Measurements from ENCODE around the gene IL10RA.

Gene IL10RA

DNA sequence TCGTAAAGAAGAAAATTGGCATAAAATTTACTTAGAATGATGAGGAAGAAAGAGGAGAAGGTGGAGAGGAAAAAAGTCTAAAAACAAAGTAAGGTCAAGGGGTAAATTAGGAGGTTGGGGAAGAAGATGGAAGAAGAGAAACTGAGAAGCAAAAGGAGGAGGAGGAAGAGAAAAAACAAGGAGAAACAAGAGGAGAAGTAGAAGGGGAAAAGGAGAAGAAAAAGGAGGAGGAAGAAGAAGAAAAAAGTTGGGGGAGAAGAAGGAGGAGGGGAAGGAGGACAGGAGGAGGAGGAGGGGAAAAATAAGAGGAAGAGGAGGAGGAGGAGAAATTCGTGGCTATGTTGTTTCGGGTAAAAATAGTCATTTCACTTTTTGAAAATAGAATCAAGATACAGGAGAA, 42.4 kb downstream of the IL10RA start:
- in situ Hi-C loops (cut with HindIII; ENCODE audit: low pct_unique_long_range_greater_than_20kb, low sequenced_read_pairs) = no loop called here
- no peak for DNase-seq (ENCODE audit: low read depth in 1 of 2, low spot score in 1 of 2)
- TF ChIP-seq JUND (IDR thresholded peaks at IDR 0.05; ENCODE audit: low read depth) = no peak

DNA sequence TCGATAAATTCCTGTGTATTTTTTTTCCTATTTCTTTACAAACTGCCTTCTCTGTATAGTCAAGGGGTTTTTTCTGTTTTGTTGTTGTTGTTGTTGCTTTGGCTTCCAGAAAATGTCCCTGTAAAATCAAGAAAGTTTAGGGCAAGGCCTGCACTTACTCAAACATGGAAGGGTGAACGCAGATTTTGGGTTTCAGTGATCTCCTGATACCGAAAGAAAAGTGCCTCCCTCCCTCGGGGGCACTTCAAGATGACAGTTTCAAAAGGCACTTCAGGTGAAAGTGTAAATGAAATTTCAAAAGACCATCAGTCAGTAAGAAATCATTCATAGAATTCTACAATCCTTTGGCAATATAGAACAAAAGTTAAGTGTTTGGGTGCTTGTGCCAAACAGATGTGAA, 47.2 kb downstream of the IL10RA start:
- TF ChIP-seq JUND (IDR thresholded peaks at IDR 0.05; ENCODE audit: low read depth) = no peak
- DNase-seq (ENCODE audit: low read depth in 1 of 2, low spot score in 1 of 2) = no peak
- in situ Hi-C loops (cut with HindIII; ENCODE audit: low pct_unique_long_range_greater_than_20kb, low sequenced_read_pairs) = no loop called here

DNA sequence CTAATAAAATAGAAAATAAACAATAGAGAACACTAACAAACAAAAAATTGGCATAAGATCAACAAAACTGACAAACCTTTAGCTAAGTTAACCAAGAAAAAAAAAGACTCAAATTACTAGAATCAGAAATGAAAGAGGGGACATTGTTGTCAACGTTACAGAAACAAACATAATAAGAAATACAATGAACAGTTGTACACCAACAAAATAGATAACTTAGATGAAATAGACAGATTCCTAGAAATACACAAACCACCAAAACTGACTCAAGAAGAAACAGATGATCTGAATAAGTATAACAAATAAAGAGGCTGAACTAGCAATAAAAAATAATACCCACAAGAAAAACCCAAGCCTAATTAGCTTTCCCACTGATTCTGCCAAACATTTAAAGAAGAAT, 55.9 kb downstream of the IL10RA start:
- DNase-seq (ENCODE audit: low read depth in 1 of 2, low spot score in 1 of 2) = no peak
- in situ Hi-C loops (cut with HindIII; ENCODE audit: low pct_unique_long_range_greater_than_20kb, low sequenced_read_pairs) = no loop called here
- TF ChIP-seq JUND (IDR thresholded peaks at IDR 0.05; ENCODE audit: low read depth) = no peak

DNA sequence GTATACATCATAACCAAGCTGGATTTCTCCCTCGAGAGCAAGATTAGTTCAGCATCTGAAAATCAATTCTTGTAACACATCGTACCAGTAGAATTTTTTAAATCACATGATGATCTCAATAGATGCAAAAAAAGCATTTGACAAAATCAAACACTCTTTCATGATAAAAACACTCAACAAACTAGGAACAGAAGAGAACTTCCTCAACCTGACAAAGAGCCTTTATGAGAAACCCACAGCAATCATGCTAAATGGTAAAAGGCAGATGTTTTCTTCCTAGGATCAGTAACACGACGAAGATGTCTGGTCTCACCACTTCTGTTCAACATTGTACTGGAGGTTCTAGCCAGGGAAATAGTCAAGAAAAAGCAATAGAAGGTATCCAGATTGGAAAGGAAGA, 56.6 kb downstream of the IL10RA start:
- no peak for TF ChIP-seq JUND (IDR thresholded peaks at IDR 0.05; ENCODE audit: low read depth)

DNA sequence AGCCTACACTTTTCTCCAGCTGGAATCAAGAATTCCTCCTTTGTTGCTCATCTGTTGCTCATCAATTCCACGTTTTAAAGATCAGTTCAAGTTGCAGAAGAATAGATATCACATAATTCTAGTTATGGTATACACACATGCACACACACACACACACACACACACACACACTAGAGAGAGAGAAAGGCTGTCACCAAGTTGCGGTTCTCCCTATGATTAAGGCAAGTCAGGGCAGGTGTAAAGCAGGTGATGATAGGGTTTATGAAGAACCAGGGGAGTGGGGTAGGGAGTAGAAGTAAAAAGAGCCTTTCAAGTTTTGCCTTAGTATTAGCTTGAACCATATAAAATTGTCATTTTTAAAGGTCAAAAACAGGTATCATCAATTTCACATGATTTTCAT, 59.0 kb downstream of the IL10RA start:
- TF ChIP-seq JUND (IDR thresholded peaks at IDR 0.05; ENCODE audit: low read depth) = no peak
- no peak for DNase-seq (ENCODE audit: low read depth in 1 of 2, low spot score in 1 of 2)
- in situ Hi-C loops (cut with HindIII; ENCODE audit: low pct_unique_long_range_greater_than_20kb, low sequenced_read_pairs) = no loop called here

More for the DNA sequence above, 56.6 kb downstream of the IL10RA start:
- in situ Hi-C loops (cut with HindIII; ENCODE audit: low pct_unique_long_range_greater_than_20kb, low sequenced_read_pairs) = no loop called here
- no peak for DNase-seq (ENCODE audit: low read depth in 1 of 2, low spot score in 1 of 2)

DNA sequence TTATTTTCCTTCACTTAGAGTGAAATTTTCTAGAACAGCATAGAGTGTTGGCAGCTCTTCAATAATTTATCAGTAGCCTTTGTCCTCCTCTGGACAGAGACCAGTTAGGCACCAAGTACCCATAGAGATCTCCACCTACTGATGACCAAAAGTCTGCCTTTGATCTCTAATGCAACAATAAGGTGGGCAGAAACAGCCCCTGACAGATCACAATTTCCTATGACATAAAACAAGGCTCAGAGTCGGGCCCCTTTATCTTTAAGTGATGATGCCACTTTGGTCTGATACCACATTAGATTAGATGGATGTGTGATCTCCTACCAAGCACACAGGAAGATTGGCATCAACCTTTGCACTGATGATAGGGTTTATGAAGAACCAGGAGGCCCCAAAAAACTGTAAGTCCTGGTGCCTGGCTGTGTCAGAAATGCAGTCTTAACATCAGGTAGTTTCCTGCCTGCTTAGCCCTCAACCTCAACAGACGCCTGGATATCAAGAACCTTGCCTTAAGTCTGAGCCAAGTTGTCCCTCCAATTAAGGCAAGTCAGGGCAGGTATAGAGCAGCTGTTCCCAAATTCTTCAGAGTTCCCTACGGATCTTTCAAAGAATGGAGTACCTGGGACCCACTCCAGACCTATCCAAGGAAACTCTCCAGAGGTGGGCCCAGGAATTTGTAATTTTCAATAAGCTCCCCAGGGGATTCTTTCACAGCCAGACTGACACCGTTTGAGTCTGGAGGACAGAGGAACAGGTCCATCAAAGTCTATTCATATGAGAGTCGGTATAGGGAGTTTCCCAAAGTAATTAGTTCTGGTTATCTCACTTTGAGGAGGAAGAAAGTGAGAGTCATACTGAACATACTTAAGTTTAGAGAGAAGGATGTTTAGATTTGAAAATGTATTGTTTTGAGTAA, 60.1 kb downstream of the IL10RA start:
- no peak for TF ChIP-seq JUND (IDR thresholded peaks at IDR 0.05; ENCODE audit: low read depth)
- no peak for DNase-seq (ENCODE audit: low read depth in 1 of 2, low spot score in 1 of 2)
- in situ Hi-C loops (cut with HindIII; ENCODE audit: low pct_unique_long_range_greater_than_20kb, low sequenced_read_pairs) = no loop called here

DNA sequence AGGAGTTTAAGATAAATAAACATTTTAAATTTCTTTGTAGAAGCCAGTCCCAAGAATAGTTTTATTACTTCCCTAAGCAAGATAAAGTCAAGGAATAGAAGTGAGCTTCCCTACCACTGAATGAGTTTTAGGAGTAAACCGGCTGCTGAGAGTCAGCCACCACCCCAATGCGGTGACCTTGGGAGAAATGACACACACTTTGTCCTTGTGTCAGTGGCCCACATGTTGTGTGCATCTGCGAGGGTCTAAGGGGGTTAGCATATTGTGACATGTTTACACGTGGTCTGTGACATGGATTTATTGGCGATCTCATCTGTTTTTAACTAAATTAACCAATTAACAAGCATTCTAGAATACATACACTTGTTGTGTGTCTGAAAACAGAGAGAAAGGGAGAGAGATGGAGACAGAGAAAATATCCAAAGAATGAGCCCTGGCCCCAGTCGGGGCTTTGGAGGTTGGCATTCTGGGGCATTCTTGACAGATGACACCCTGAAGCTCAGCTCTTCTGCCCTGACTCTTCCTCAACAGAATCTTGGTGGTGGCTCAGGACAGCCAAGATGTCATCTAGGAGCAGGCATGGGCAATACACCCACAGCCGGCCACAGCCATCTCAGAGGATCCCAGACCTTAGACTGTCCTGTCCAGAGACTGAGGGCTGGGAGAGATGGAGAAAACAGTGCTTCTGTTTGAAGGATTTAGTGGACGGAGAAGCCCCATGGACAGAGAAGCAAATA, 60.9 kb downstream of the IL10RA start:
- no peak for TF ChIP-seq JUND (IDR thresholded peaks at IDR 0.05; ENCODE audit: low read depth)
- in situ Hi-C loops (cut with HindIII; ENCODE audit: low pct_unique_long_range_greater_than_20kb, low sequenced_read_pairs) = no loop called here
- no peak for DNase-seq (ENCODE audit: low read depth in 1 of 2, low spot score in 1 of 2)

DNA sequence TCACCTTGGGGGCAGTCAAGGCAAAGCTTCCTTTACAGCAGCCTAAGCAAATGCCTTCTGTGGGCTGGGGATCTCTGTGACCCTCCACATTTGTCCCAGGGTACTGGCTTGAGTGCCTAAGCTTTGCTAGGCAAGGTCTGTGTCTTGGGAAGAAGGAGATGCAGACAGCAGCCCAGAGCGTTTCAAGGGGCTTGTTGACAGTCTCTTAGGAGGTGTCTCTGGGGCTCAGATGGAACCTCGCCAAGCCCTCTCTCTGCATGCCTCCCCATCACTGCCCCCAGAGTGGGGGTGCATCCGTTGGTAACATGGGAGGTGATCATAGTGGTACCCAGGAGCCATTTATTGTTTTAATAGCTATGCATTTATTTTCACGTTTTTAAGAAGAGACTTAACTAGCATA, 61.6 kb downstream of the IL10RA start:
- in situ Hi-C loops (cut with HindIII; ENCODE audit: low pct_unique_long_range_greater_than_20kb, low sequenced_read_pairs) = no loop called here
- no peak for TF ChIP-seq JUND (IDR thresholded peaks at IDR 0.05; ENCODE audit: low read depth)
- no peak for DNase-seq (ENCODE audit: low read depth in 1 of 2, low spot score in 1 of 2)

DNA sequence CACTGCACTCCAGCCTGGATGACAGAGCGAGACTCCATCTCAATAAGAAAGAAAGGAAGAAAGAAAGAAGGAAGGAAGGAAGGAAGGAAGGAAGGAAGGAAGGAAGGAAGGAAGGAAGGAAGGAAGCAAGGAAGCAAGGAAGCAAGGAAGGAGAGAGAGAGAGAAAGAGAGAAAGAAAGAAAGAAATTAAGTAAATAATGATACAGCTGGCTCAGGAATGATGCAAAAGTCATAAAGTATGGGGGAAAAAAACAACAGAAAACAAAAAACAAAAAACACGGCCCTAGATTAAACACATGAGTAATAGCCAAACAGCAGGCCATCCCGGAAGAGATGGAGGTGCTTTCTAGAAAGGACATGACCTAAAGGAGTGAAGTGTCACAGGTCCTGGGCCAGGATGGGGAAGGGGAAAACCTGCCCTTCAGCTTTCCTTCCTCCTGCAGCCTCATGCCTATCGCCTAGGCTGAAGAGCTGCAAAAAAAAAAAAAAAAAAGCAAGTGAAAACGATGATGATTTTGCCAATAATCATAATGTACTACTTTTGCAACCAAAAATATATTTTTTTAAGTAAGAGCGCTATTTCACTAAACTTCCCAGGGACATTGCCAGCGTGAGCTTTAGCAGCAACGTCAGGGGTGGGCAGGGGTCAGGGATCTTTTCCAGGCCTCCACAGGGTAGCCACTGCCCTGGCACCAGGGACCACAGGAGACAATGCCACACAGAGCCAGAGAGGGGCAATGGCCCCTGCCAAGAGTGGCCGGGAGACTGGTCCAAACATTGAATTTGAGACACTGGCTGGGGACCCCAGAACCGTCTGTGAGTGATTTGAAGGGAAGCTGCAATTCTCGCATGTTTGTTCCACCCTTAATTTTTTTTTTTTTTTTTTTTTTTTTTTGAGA, 62.5 kb downstream of the IL10RA start:
- no peak for TF ChIP-seq JUND (IDR thresholded peaks at IDR 0.05; ENCODE audit: low read depth)
- in situ Hi-C loops (cut with HindIII; ENCODE audit: low pct_unique_long_range_greater_than_20kb, low sequenced_read_pairs) = no loop called here

DNA sequence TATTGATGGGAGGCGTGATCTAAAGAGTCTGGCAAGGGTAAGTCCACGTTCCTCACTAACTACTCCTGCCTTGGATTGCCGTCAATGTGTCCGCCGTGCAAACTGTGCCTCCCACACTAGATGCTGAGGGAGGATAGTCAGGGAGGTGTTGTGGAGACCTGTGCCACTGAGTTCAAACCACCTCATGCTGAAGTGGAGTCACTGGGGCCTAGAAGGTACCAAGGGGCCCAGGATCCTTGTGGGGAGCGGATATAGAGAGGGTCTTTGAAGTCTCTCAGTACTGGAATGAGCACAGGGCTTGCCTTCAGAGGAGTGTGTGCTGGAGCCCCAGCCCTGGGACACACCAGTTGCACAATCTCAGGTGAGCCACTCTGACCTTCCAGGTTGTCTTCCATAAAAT, 63.6 kb downstream of the IL10RA start:
- in situ Hi-C loops (cut with HindIII; ENCODE audit: low pct_unique_long_range_greater_than_20kb, low sequenced_read_pairs) = no loop called here
- DNase-seq (ENCODE audit: low read depth in 1 of 2, low spot score in 1 of 2) = no peak
- TF ChIP-seq JUND (IDR thresholded peaks at IDR 0.05; ENCODE audit: low read depth) = no peak

More for the DNA sequence above, 62.5 kb downstream of the IL10RA start:
- DNase-seq (ENCODE audit: low read depth in 1 of 2, low spot score in 1 of 2) = no peak

DNA sequence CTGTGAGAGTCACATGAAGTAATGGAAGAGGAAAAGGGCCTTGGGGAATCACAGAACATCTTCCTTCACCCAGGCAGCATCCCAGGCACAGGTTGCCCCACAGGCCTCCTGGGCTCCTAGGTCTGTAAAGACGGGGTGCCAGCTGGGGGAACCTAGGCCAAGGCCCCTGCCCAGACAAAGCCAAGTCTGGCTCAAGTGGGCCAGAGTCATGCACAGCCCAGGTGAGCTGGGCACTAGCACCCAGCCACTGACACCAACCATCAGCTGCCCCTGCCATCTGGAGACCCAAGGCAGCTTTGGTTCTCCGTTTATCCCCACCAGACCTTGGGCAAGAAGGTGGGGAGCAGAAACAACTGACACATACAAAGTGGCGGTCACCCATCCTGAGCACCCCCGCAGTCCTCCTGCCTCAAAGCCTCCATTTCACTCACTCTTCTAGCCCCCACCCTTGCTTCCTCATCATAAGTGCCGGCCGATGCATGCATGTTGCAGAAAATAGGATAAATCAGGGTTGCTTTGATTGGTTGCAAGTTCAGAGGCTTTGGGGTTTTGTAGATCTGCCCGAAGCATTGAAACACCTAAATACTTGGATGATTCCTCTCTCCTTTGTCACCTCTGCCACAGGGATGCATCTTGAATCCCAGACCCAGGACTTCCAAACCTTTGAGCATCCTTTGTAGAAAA, 64.2 kb downstream of the IL10RA start:
- no peak for DNase-seq (ENCODE audit: low read depth in 1 of 2, low spot score in 1 of 2)
- TF ChIP-seq JUND (IDR thresholded peaks at IDR 0.05; ENCODE audit: low read depth) = no peak
- in situ Hi-C loops (cut with HindIII; ENCODE audit: low pct_unique_long_range_greater_than_20kb, low sequenced_read_pairs) = no loop called here

Data from T47D (cell line).